ENCODE measurements around the gene PTDSS2. TPM values are rescaled to one million over a fixed set of nuclear protein-coding genes. Genes with fewer than 3 reads are reported as not detected.
"Not testable (repeated sequence)": the region's sequence is repeated elsewhere in the genome, so short reads cannot be mapped to it uniquely, and the experiment has no call there.

The PTDSS2 gene
- total RNA-seq, 1 experiment from 2014 or later = 37.6 TPM

GRCh38 chr11:409600-410483, 40.2 kb upstream of the PTDSS2 start:
- ChIA-PET CTCF (no interaction called here), POLR2A (ENCODE audit: low non-redundant PET) (no interaction called here)
- no peak for TF ChIP-seq EZH2 (IDR thresholded peaks at IDR 0.05; ENCODE audit: borderline replicate concordance, low read depth, low read length, poor library complexity, severe bottlenecking)
- TF ChIP-seq, protein P1, sequence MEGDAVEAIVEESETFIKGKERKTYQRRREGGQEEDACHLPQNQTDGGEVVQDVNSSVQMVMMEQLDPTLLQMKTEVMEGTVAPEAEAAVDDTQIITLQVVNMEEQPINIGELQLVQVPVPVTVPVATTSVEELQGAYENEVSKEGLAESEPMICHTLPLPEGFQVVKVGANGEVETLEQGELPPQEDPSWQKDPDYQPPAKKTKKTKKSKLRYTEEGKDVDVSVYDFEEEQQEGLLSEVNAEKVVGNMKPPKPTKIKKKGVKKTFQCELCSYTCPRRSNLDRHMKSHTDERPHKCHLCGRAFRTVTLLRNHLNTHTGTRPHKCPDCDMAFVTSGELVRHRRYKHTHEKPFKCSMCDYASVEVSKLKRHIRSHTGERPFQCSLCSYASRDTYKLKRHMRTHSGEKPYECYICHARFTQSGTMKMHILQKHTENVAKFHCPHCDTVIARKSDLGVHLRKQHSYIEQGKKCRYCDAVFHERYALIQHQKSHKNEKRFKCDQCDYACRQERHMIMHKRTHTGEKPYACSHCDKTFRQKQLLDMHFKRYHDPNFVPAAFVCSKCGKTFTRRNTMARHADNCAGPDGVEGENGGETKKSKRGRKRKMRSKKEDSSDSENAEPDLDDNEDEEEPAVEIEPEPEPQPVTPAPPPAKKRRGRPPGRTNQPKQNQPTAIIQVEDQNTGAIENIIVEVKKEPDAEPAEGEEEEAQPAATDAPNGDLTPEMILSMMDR (conservative IDR thresholded peaks at IDR 0.05; ENCODE audit: low read depth, low read length) = no peak
- BruUV-seq (replicated peaks) = no TSS peak
- no peaks in the 10 kb centered on the region for H3K27me3 ChIP-seq (replicated peaks; ENCODE audit: insufficient read depth, low read depth, low read length, poor library complexity)
- no peaks in the 10 kb centered on the region for H3K36me3 ChIP-seq (ENCODE audit: insufficient read depth, low read length, poor library complexity, severe bottlenecking)
- peaks cover 7% of the 10 kb centered on the region for H3K4me1 ChIP-seq (ENCODE audit: insufficient read depth, low read length, poor library complexity, severe bottlenecking)
- DNase-seq (ENCODE audit: low spot score) = no peak
- no peaks in the 10 kb centered on the region for H3K9me3 ChIP-seq (ENCODE audit: low read depth, low read length, poor library complexity, severe bottlenecking)
- intact Hi-C loops (cut with micrococcal nuclease; ENCODE audit: unreplicated experiment) = no loop called here
- H3K27ac ChIP-seq (ENCODE audit: low read depth, low read length, poor library complexity, severe bottlenecking) = no peak overlapping the region
- H3K4me3 ChIP-seq (ENCODE audit: low read depth, low read length, poor library complexity, severe bottlenecking) = no peak overlapping the region

DNA sequence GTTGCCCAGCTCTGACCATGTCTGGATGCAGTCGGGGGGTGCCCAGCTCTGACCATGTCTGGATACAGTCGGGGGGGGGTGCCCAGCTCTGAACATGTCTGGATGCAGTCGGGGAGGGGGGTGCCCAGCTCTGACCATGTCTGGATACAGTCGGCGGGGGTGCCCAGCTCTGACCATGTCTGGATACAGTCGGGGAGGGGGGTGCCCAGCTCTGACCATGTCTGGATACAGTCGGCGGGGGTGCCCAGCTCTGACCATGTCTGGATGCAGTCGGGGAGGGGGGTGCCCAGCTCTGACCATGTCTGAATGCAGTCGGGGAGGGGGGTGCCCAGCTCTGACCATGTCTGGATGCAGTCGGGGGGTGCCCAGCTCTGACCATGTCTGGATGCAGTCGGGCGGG, 39.4 kb upstream of the PTDSS2 start:
- BruUV-seq (replicated peaks); DNase-seq (ENCODE audit: low spot score); H3K27me3 ChIP-seq (replicated peaks; ENCODE audit: insufficient read depth, low read depth, low read length, poor library complexity); H3K36me3 ChIP-seq (ENCODE audit: insufficient read depth, low read length, poor library complexity, severe bottlenecking); H3K9me3 ChIP-seq (ENCODE audit: low read depth, low read length, poor library complexity, severe bottlenecking); H3K27ac ChIP-seq (ENCODE audit: low read depth, low read length, poor library complexity, severe bottlenecking); H3K4me1 ChIP-seq (ENCODE audit: insufficient read depth, low read length, poor library complexity, severe bottlenecking); POLR2A ChIA-PET (ENCODE audit: low non-redundant PET); intact Hi-C loops (cut with micrococcal nuclease; ENCODE audit: unreplicated experiment); H3K4me3 ChIP-seq (ENCODE audit: low read depth, low read length, poor library complexity, severe bottlenecking): not testable (repeated sequence)
- CTCF ChIA-PET = interaction anchor here (0.7 kb wide), 1 partner anchor 12 kb away, joined by 5 read pairs; no protein-coding TSS in a partner anchor

- intact Hi-C loops (cut with micrococcal nuclease; ENCODE audit: unreplicated experiment); BruUV-seq (replicated peaks); POLR2A ChIA-PET (ENCODE audit: low non-redundant PET); H3K9me3 ChIP-seq (ENCODE audit: low read depth, low read length, poor library complexity, severe bottlenecking); H3K4me1 ChIP-seq (ENCODE audit: insufficient read depth, low read length, poor library complexity, severe bottlenecking); H3K36me3 ChIP-seq (ENCODE audit: insufficient read depth, low read length, poor library complexity, severe bottlenecking); H3K27ac ChIP-seq (ENCODE audit: low read depth, low read length, poor library complexity, severe bottlenecking); H3K4me3 ChIP-seq (ENCODE audit: low read depth, low read length, poor library complexity, severe bottlenecking); DNase-seq (ENCODE audit: low spot score); CTCF ChIA-PET: not testable (repeated sequence)
- peaks cover 14% of the 10 kb centered on the region for H3K27me3 ChIP-seq (replicated peaks; ENCODE audit: insufficient read depth, low read depth, low read length, poor library complexity)
Observed at GRCh38 chr11:411520-411919, 38.6 kb upstream of the PTDSS2 start.

GRCh38 chr11:412641-413119, 37.4 kb upstream of the PTDSS2 start:
- no TSS peak for BruUV-seq (replicated peaks)
- no peak for TF ChIP-seq EZH2 (IDR thresholded peaks at IDR 0.05; ENCODE audit: borderline replicate concordance, low read depth, low read length, poor library complexity, severe bottlenecking)
- TF ChIP-seq, protein P1 (conservative IDR thresholded peaks at IDR 0.05; ENCODE audit: low read depth, low read length) = no peak
- H3K27ac ChIP-seq (ENCODE audit: low read depth, low read length, poor library complexity, severe bottlenecking) = no peak overlapping the region
- POLR2A ChIA-PET (ENCODE audit: low non-redundant PET) = no interaction called here
- DNase-seq (ENCODE audit: low spot score) = no peak
- H3K4me1 ChIP-seq (ENCODE audit: insufficient read depth, low read length, poor library complexity, severe bottlenecking) = no peaks in the 10 kb centered on the region
- no peaks in the 10 kb centered on the region for H3K36me3 ChIP-seq (ENCODE audit: insufficient read depth, low read length, poor library complexity, severe bottlenecking)
- H3K27me3 ChIP-seq (replicated peaks; ENCODE audit: insufficient read depth, low read depth, low read length, poor library complexity) = peaks cover 25% of the 10 kb centered on the region
- no peaks in the 10 kb centered on the region for H3K9me3 ChIP-seq (ENCODE audit: low read depth, low read length, poor library complexity, severe bottlenecking)
- no peak overlapping the region for H3K4me3 ChIP-seq (ENCODE audit: low read depth, low read length, poor library complexity, severe bottlenecking)
- CTCF ChIA-PET = no interaction called here
- intact Hi-C loops (cut with micrococcal nuclease; ENCODE audit: unreplicated experiment) = no loop called here

All from A673 (cell line).